ENCODE data around the gene SGO2.
"Not testable (repeated sequence)": the region's sequence is repeated elsewhere in the genome, so short reads cannot be mapped to it uniquely, and the experiment has no call there.

SGO2 gene

GRCh38 chr2:200622106-200622505 lies 96.1 kb downstream of the SGO2 start:
- no peak for DNase-seq

- no peak for DNase-seq
These were observed 98.0 kb downstream of the SGO2 start for GRCh38 chr2:200624026-200624425.

- DNase-seq, result no peak
These were observed 98.7 kb downstream of the SGO2 start for GRCh38 chr2:200624658-200625057.

- DNase-seq, result no peak
These were observed 99.3 kb downstream of the SGO2 start for GRCh38 chr2:200625282-200625681.

- DNase-seq, result no peak
These were observed 100.0 kb downstream of the SGO2 start for GRCh38 chr2:200625958-200626363.

GRCh38 chr2:200627110-200627770 lies 101.2 kb downstream of the SGO2 start:
- DNase-seq, result no peak

GRCh38 chr2:200628461-200628860 lies 102.5 kb downstream of the SGO2 start:
- not testable (repeated sequence) for DNase-seq

GRCh38 chr2:200631287-200631686 lies 105.3 kb downstream of the SGO2 start:
- no peak for DNase-seq
